Activated T-cell treated with anti-CD3 and anti-CD28 coated beads, Interleukin-2, amount 50 U/mL, for 4 hours (primary cell): ENCODE data around the gene ABHD3. TPM values are rescaled to one million over a fixed set of nuclear protein-coding genes. Genes with fewer than 3 reads are reported as not detected.

Source experiments
- total RNA-seq, 3 donors: library from RNA; stranded (reverse); gene quantifications; one replicate each; pipeline ENCODE4 v1.2.1, GENCODE V29; 2021

The ABHD3 gene
- total RNA-seq, 3 donors from 2014 or later, result 9.5 to 12.9 (median 11.1) TPM

Other genes with a start within 250 kb of the ABHD3 start
- 10 to 100 TPM; 12.3 to 15.6 (median 14.2) TPM for gene ESCO1, start 104.1 kb downstream of the ABHD3 start, total RNA-seq
- gene SNRPD1, start 92.5 kb downstream of the ABHD3 start, total RNA-seq, result 100 to 1,000 TPM; 181 to 207 (median 204) TPM
- 10 to 100 TPM; 12.3 to 16.8 (median 16.0) TPM for gene MIB1, start 36.0 kb upstream of the ABHD3 start, total RNA-seq